ENCODE measurements around the gene CFAP91.

Gene CFAP91

DNA sequence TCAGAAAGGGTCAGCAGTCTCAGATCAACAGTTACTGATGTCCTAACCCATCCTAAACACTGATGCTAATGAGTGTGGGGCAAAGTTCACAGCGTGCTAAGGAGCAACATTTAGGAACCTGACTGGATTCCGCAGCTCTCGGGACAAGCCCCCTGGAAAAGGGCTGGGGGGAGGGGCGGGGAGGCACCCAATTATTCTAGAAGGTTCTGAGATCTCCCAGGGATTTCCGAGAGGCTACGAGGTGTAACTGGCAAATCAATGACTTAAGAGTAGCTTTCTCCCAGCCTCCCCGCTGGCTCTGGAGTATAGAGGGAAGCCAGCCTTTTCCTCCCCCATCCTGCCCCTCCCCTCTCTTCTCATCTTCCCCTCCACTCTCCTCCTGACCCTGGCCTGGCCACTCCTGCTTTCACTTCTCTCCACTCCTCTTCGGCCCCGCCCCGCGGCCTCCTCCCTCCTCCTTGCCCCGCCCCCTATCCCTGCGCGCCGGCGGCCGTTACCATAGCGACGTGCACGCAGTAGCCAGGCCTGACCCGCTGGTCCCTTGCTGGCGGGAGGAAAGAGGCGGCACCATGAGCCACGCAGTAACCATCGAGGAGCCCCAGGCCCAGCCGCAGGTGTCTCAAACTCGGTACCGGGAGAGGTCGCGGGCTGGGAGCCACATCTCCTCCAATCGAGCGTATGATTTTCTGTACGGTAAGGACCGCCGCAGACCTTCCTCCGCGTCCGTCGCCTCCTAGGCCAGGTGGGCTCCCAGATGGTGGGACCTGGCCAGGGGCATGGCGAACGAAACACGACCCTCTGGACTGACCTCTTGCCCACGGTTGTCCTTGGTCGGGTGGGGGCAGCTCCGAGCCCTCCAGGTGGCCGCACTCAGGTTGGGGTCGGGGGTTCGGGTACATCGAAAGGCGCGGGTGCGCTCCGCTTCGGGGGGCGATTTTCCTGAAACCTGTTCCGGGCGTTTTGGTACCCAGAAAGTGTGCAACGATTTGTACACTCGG is at the start of gene CFAP91:
TSS of gene CFAP91 (plus strand) at position 493 of the 998 bp plus-strand sequence. CDS start at position 570, 77 bp downstream.
- Mint-ChIP-seq H3K27me3 (no peaks in the 10 kb centered on the region), H3K36me3 (no peaks in the 10 kb centered on the region), H3K4me1 (ENCODE audit: low read depth) (peaks cover 36% of the 10 kb centered on the region), H3K27ac (no peak within 1 kb of the TSS), H3K4me3 (peak within 1 kb of the TSS; percentile 83), H3K9me3 (ENCODE audit: low read depth) (no peaks in the 10 kb centered on the region)

DNA sequence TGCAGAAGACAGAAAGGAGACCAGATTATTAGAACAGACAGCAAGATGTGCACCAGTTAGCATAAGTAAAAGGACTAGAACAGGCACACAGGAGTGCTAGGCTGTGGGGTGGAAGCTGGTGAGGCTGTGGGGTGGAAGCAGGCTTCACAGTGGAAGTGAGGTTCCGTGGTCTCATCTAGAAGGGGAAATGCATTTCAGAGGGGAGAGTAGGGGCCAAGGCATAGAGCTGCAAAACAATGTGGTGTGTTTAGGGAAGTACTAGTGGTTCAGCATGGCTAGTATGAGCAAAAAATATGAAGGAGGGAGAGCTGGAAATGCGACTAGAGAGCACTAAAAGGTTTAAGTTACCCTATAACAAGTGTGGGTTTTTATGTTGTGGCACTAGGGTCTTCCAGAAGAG is 48.9 kb upstream of the CFAP91 start:
- no peak overlapping the region for H3K4me3 Mint-ChIP-seq
- H3K27me3 Mint-ChIP-seq = no peaks in the 10 kb centered on the region
- no peaks in the 10 kb centered on the region for H3K9me3 Mint-ChIP-seq (ENCODE audit: low read depth)
- H3K4me1 Mint-ChIP-seq (ENCODE audit: low read depth) = peaks cover 2% of the 10 kb centered on the region
- H3K36me3 Mint-ChIP-seq = peaks cover 28% of the 10 kb centered on the region
- no peak overlapping the region for H3K27ac Mint-ChIP-seq

DNA sequence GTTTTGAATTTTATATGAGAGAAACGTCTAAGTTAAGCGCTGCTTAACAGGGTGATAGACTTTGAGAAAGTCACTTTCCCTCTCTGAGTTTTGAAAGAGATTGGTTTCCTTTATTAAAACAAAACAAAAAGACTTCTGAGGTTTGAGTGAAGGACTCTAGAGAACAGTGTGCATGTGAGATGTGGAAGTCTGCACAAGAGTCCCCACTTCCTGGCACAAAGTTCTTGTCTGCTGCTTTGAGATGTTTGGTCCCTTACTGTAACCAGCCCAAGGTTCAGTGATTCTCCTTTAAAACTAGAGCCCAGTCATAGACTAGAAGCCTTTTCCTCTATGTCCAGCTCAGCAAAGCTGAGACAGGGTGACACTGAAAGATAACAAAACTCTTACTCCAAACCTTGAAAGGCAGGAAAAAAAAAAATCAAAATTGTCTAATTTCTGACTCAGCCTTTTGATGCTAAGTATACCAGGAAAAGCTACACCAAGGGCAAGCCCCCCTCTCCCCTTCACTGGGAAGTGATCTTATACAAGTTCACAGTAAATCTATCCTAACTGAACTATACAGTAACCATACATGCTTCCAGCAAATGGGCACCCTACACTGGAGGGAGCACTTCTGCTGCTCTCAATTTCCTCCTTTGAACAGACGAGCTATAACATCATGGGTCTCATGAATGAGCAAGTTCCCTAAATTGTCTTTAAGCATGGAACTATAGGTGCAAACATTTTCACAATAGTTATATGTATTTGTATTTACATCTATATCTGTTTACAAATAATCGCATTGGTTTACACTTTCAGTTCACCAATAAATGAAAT is 44.7 kb upstream of the CFAP91 start:
- Mint-ChIP-seq H3K27me3 (no peaks in the 10 kb centered on the region), H3K9me3 (ENCODE audit: low read depth) (no peaks in the 10 kb centered on the region), H3K27ac (no peak overlapping the region), H3K4me1 (ENCODE audit: low read depth) (peaks cover 2% of the 10 kb centered on the region), H3K36me3 (peaks cover 15% of the 10 kb centered on the region), H3K4me3 (no peak overlapping the region)

- Mint-ChIP-seq H3K27ac (no peak overlapping the region), H3K9me3 (ENCODE audit: low read depth) (no peaks in the 10 kb centered on the region), H3K27me3 (no peaks in the 10 kb centered on the region), H3K36me3 (peaks cover 11% of the 10 kb centered on the region), H3K4me3 (no peak overlapping the region), H3K4me1 (ENCODE audit: low read depth) (peaks cover 2% of the 10 kb centered on the region)
These were observed 43.8 kb upstream of the CFAP91 start for GRCh38 chr3:119658994-119659393.

- Mint-ChIP-seq H3K27me3 (no peaks in the 10 kb centered on the region), H3K4me3 (no peak overlapping the region), H3K9me3 (ENCODE audit: low read depth) (no peaks in the 10 kb centered on the region), H3K27ac (no peak overlapping the region), H3K4me1 (ENCODE audit: low read depth) (peaks cover 2% of the 10 kb centered on the region), H3K36me3 (peaks cover 11% of the 10 kb centered on the region)
These were observed 43.1 kb upstream of the CFAP91 start for GRCh38 chr3:119659606-119660291.

GRCh38 chr3:119660474-119661440 is 42.1 kb upstream of the CFAP91 start, which contains the start of gene POPDC2:
TSS of gene POPDC2 (minus strand) at chr3:119660589. CDS start at chr3:119660423, 166 bp downstream.
- no peaks in the 10 kb centered on the region for H3K27me3 Mint-ChIP-seq
- H3K36me3 Mint-ChIP-seq = peaks cover 8% of the 10 kb centered on the region
- H3K4me1 Mint-ChIP-seq (ENCODE audit: low read depth) = peaks cover 2% of the 10 kb centered on the region
- H3K4me3 Mint-ChIP-seq = no peak within 1 kb of the TSS
- no peak within 1 kb of the TSS for H3K27ac Mint-ChIP-seq
- no peaks in the 10 kb centered on the region for H3K9me3 Mint-ChIP-seq (ENCODE audit: low read depth)

DNA sequence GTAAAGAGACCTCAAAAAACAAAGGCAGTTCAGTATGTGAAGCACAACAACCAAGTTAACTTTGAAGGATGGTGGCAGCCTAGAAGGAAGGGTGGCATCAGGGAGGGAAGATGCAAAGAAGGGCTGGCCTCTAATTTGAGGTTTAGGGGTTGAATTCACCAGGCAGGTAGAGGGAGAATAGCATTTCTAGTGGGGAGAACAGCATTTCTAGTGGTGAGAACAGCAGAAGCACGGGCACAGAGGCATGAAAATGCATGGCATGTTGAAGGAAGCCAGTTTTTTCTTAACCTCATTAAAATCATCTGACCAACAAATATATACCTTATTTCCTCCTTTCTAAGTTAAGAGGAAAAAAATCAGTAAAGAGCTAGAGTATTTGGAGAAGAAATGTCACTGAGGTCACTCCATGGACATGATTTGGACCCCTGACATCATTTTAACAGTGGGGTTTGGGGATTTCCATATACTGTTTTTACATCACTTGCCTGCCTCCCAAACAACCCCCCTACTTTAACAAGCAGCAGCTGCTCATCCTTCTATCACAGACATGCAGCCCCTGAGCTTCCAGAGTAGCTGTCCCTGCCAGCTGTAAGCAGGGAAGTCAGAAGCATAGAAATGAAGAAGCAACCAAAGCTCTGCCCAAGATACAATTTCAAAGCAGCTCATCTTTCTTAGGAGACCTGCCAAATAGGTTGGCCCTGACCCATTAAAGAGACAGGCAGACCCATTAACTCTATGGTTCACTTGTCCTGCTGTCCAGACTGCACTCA is 40.0 kb upstream of the CFAP91 start:
- no peaks in the 10 kb centered on the region for H3K4me1 Mint-ChIP-seq (ENCODE audit: low read depth)
- H3K4me3 Mint-ChIP-seq = no peak overlapping the region
- no peaks in the 10 kb centered on the region for H3K27me3 Mint-ChIP-seq
- no peak overlapping the region for H3K27ac Mint-ChIP-seq
- no peaks in the 10 kb centered on the region for H3K36me3 Mint-ChIP-seq
- H3K9me3 Mint-ChIP-seq (ENCODE audit: low read depth) = no peaks in the 10 kb centered on the region

- H3K4me1 Mint-ChIP-seq (ENCODE audit: low read depth) = no peaks in the 10 kb centered on the region
- H3K4me3 Mint-ChIP-seq = no peak overlapping the region
- no peaks in the 10 kb centered on the region for H3K27me3 Mint-ChIP-seq
- no peaks in the 10 kb centered on the region for H3K36me3 Mint-ChIP-seq
- no peak overlapping the region for H3K27ac Mint-ChIP-seq
- H3K9me3 Mint-ChIP-seq (ENCODE audit: low read depth) = no peaks in the 10 kb centered on the region
These were observed 38.9 kb upstream of the CFAP91 start for GRCh38 chr3:119663885-119664284.

- H3K4me1 Mint-ChIP-seq (ENCODE audit: low read depth) = no peaks in the 10 kb centered on the region
- no peaks in the 10 kb centered on the region for H3K9me3 Mint-ChIP-seq (ENCODE audit: low read depth)
- H3K27ac Mint-ChIP-seq = no peak overlapping the region
- no peak overlapping the region for H3K4me3 Mint-ChIP-seq
- H3K27me3 Mint-ChIP-seq = no peaks in the 10 kb centered on the region
- no peaks in the 10 kb centered on the region for H3K36me3 Mint-ChIP-seq
These were observed 38.5 kb upstream of the CFAP91 start for GRCh38 chr3:119664370-119664769.

DNA sequence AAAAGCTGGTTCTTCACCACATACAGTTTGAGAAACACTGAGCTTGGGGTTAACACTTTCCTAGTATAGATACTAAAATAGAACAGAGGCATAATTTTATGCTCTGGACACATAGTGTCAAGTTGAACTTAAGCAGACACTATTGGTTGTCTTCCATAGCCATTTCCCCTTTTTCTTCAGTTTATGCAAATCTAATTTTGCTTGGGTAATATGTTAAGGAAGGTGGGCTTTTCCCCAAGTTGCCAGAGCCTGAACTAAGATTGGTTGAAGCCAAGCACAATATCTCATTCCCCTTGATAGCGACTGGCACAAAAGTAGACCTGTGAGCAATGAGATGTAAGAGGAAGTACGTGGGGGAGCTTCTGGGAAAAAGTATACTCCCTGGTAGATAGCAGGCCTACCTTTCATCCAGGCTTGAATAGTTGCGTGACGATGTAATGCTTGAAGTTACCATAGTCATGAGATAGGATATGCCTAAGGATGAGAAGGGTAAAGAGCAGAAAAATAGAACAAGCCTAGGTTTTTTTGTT is 37.9 kb upstream of the CFAP91 start:
- Mint-ChIP-seq H3K4me1 (ENCODE audit: low read depth) (peaks cover 1% of the 10 kb centered on the region), H3K27ac (no peak overlapping the region), H3K36me3 (no peaks in the 10 kb centered on the region), H3K4me3 (no peak overlapping the region), H3K27me3 (no peaks in the 10 kb centered on the region), H3K9me3 (ENCODE audit: low read depth) (no peaks in the 10 kb centered on the region)

DNA sequence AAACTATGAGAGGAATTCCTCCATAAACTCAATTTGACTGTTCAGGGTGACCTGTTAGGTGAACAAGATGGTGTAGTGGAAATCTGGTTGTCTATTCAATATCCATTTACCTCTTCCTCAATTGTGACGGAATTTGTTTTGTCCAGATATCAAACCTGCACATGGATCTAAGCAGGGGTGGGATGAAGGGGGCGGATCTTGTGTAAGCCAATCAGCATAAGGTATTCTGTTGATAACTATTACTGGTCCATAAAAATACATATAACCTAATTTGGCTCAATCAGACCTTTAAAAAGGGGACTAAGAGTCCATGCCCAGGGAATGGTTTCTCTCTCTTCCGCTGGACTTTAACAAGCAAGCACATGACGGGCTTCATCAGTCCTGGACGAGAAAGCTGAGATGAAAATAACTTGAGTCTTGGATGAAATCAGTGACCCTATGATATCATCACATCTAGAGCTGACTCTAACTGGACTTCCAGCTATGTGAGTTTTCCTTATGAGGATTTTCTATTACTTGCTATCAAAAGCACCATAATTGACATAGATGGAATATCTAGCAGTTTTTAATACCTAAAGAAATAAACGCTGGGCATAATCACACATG is 36.8 kb upstream of the CFAP91 start:
- no peak overlapping the region for H3K27ac Mint-ChIP-seq
- H3K9me3 Mint-ChIP-seq (ENCODE audit: low read depth) = no peaks in the 10 kb centered on the region
- no peak overlapping the region for H3K4me3 Mint-ChIP-seq
- no peaks in the 10 kb centered on the region for H3K36me3 Mint-ChIP-seq
- H3K27me3 Mint-ChIP-seq = no peaks in the 10 kb centered on the region
- H3K4me1 Mint-ChIP-seq (ENCODE audit: low read depth) = peaks cover 6% of the 10 kb centered on the region

DNA sequence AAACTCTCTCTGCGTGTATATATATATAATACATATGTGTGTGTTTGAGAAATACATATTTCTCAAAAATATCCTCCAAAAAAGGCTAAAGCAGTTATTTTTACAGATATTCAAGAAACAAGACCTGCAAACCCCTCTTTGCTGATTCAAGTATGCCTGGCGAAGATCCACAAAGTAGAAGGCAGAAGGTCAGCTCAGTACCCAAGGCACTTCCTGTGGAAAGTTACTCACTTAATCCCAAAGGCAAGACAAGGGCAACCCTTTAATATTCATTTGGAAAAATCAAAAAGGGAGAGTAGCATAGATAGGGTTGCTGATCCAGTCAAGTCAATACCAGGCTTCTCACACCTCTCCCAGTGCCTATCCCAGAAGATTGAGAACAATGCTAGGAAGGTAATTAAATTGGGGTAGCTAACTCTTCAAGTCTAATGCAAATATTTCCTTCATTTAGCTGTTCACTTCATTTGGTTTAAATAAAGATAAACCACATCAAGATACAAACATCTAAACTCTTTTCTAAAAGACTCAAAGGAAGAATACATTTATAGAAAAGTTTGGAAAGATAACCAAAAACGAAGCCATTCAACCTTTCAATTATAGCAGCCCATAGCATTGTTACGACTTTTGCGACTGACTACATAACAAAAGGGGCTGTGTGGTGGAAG is 32.8 kb upstream of the CFAP91 start:
- Mint-ChIP-seq H3K27me3 (no peaks in the 10 kb centered on the region), H3K4me1 (ENCODE audit: low read depth) (peaks cover 26% of the 10 kb centered on the region), H3K9me3 (ENCODE audit: low read depth) (no peaks in the 10 kb centered on the region), H3K27ac (peak overlapping the region; percentile 55), H3K36me3 (peaks cover 2% of the 10 kb centered on the region), H3K4me3 (no peak overlapping the region)

Measured in activated naive CD8-positive, alpha-beta T cell (primary cell).